Brain microvascular endothelial cell (primary cell): ENCODE results near the gene SPRED3.

Source experiments
- DNase-seq: peaks from one replicate; pipeline ENCODE4 v3.0.0-alpha.2; 2020
- H3K27ac ChIP-seq: fragments of 250-450 bp; sonication (Bioruptor Pico); 2 replicates; pipeline ENCODE4 v1.5.1; 2020; ENCODE audit warnings: mild to moderate bottlenecking, moderate library complexity
- H3K27me3 ChIP-seq: fragments of 250-450 bp; sonication (Bioruptor Pico); replicated peaks from 2 replicates; pipeline ENCODE4 v1.5.1; 2020; ENCODE audit warnings: mild to moderate bottlenecking
- H3K36me3 ChIP-seq: fragments of 250-450 bp; sonication (Bioruptor Pico); replicated peaks from 2 replicates; pipeline ENCODE4 v1.5.1; 2020; ENCODE audit warnings: mild to moderate bottlenecking
- H3K4me3 ChIP-seq: 2 replicates; pipeline ENCODE4 v1.5.1; 2011; ENCODE audit warnings: low read depth, mild to moderate bottlenecking, control low read depth, low read length, moderate library complexity
- in situ Hi-C: cut with HindIII; loops from 2 replicates; pipeline ENCODE4 v1.10.0; 2017; ENCODE audit warnings: low sequenced_read_pairs, low pct_ligation_motif_present
- TF ChIP-seq, protein P1 (sequence below): IDR thresholded peaks from 2 replicates; pipeline ENCODE4 v1.5.1; 2011; ENCODE audit warnings: low read depth, mild to moderate bottlenecking, moderate library complexity, low read length, control low read depth, inconsistent platforms; ENCODE audit errors: missing control alignments

The SPRED3 gene

DNA sequence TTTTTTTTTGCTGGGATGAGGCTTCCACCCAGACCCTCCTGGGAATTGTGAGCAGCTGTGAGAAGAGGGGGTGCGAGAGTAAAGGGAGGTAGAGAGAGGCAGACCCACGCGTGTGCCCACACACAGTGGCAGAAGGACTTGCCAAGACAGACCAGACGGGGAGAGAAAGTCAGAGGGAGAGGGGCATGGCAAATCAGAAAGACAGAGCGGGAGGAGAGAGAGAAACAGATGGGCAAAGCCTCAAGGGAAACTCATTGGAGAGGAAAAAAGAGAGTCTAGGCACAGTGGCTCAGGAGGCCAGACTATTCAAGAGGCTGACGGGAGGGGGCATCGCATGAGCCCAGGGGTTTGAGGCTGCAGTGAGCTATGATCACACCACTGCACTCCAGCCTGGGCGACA is 35.9 kb upstream of the SPRED3 start:
- TF ChIP-seq, protein P1, sequence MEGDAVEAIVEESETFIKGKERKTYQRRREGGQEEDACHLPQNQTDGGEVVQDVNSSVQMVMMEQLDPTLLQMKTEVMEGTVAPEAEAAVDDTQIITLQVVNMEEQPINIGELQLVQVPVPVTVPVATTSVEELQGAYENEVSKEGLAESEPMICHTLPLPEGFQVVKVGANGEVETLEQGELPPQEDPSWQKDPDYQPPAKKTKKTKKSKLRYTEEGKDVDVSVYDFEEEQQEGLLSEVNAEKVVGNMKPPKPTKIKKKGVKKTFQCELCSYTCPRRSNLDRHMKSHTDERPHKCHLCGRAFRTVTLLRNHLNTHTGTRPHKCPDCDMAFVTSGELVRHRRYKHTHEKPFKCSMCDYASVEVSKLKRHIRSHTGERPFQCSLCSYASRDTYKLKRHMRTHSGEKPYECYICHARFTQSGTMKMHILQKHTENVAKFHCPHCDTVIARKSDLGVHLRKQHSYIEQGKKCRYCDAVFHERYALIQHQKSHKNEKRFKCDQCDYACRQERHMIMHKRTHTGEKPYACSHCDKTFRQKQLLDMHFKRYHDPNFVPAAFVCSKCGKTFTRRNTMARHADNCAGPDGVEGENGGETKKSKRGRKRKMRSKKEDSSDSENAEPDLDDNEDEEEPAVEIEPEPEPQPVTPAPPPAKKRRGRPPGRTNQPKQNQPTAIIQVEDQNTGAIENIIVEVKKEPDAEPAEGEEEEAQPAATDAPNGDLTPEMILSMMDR: no peak
- Histone ChIP-seq H3K27ac (no peak overlapping the region), H3K36me3 (no peaks in the 10 kb centered on the region), H3K27me3 (no peaks in the 10 kb centered on the region), H3K4me3 (no peak overlapping the region)
- in situ Hi-C loops: no loop called here
- DNase-seq: no peak

DNA sequence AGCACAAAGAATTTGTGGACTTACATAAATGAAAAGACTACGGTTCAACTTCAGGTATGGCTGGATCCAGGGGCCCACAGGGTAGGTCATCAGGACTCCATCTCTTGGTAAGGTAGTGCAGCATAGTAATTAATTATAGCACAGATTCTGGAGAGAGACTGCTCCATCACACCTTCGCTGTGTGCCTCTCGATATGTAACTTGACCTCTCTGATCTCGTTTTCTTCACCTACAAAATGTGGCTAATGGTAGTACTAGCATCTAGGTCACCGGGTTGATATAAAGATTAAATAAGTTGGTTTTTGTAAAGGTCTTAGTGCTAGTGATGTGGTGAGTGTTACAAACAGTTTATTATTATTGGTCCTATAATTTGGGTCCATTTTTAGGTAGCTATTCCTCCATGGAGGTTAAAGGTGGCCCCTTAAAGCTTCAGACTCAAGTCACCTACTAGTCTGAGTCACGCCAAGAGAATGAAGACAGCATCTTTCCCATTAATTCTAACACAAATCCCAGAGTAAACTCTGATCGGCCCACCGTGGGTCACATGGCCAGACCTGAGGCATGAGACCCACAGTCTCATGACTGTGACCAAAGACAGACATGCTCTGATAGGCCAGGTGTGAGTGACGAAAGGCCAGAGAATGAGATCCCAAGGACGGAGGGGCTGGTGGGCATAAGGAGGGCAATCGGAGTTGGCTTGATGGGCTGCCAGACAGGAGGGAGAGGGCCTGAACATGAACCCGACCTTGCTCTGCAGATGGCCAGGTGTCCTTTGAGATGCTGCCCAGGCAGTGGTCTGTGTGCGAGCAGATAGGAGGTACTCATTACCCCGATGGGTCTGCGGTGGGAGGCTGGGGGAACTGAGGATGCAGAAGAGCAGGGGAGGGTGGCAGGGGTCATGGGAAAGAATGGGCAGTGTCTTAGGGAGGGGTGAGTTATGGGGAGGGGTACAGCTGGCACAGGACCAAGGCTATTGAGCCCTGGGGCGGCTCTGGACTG is 32.5 kb upstream of the SPRED3 start:
- Histone ChIP-seq H3K27me3 (peaks cover 15% of the 10 kb centered on the region), H3K36me3 (no peaks in the 10 kb centered on the region), H3K4me3 (no peak overlapping the region), H3K27ac (no peak overlapping the region)
- in situ Hi-C loops: no loop called here
- no peak for DNase-seq
- TF ChIP-seq, protein P1: no peak

DNA sequence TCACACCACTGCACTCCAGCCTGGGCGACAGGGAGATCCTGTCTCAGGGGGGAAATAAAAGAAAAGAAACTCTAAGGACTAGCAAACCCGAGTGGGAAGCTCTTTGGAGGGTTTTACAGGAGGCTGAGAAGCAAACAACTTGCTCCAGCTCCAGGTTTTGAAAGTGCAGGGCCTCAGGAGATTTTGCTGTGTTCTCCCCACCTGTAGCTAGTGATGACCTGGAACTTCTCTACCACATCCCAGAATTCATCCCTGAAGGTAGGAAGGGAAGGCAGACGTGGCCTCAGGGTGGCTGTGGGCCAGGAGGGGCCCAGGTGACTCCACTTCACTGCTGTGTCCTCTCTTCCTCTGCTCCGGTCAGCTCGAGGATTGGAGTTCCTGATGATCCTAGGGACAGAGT is 30.4 kb upstream of the SPRED3 start:
- peaks cover 18% of the 10 kb centered on the region for H3K27me3 ChIP-seq
- in situ Hi-C loops: no loop called here
- H3K4me3 ChIP-seq: no peak overlapping the region
- H3K36me3 ChIP-seq: no peaks in the 10 kb centered on the region
- no peak overlapping the region for H3K27ac ChIP-seq
- no peak for DNase-seq
- TF ChIP-seq, protein P1: no peak

DNA sequence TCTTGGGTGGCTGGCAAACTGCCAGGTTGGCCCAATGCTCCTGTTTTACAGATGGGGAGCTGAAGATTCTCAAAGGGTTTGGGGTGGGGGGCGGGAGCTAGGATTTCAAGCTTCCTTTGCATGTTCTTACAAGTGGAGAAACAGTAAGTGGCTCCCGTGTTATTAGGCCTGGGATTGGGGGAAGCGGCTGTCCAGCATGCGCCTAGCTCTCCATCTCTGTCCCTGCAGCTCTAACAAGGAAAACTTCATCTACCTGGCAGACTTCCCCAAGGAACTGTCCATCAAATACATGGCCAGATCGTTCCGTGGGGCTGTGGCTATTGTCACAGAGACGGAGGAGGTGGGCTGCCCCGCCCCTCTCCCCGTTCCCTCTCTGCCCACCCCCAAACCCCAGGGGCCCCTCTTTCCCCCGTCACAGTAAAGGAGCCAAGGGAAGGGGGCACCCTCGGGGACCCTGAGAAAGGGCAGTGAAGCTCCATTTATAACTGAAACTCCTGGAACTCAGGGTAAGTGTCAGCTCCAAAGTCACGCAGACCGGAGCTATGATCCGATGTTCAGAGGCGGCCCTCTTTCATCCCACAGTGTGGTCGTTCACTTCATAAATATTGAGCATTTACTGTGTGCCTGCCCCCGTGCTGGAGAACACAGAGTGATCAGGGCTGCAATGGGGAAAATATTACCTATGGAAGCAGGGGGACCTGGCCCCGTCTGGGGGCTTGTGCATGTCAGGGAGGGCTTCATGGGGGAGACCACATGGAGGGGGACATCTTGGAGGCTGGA is 29.1 kb upstream of the SPRED3 start:
- DNase-seq: no peak
- Histone ChIP-seq H3K4me3 (no peak overlapping the region), H3K36me3 (no peaks in the 10 kb centered on the region), H3K27me3 (peaks cover 18% of the 10 kb centered on the region), H3K27ac (no peak overlapping the region)
- TF ChIP-seq, protein P1: no peak
- in situ Hi-C loops: no loop called here

DNA sequence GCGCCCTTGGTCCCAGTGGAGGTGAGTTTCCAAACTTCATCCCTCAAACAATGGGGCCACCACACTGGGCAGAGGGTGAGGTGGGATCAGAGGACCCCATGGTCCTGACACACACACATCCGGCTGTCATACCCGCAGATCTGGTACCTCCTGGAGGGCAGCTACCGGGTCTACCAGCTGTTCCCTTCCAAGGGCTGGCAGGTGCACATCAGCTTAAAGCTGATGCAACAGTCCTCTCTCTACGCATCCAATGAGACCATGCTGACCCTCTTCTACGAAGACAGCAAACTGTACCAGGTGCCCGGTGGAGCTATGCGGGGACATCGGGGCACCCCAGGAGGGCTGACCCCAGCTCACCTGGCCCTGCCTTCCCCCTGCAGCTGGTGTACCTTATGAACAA is 28.1 kb upstream of the SPRED3 start:
- peaks cover 18% of the 10 kb centered on the region for H3K27me3 ChIP-seq
- H3K36me3 ChIP-seq: no peaks in the 10 kb centered on the region
- H3K4me3 ChIP-seq: no peak overlapping the region
- TF ChIP-seq, protein P1: no peak
- in situ Hi-C loops: no loop called here
- no peak for DNase-seq
- H3K27ac ChIP-seq: no peak overlapping the region
